ENCODE measurements around the gene CEACAM21. TPM values are rescaled to one million over a fixed set of nuclear protein-coding genes. Genes with fewer than 3 reads are reported as not detected.

CEACAM21 gene
- total RNA-seq, 1 experiment from 2014 or later: 0.25 TPM

- no peaks in the 10 kb centered on the region for H3K9me2 ChIP-seq (ENCODE audit: insufficient read depth)
- no peak overlapping the region for H3K4me2 ChIP-seq (ENCODE audit: low read length)
- no peak for TF ChIP-seq POLR2AphosphoS5 (IDR thresholded peaks at IDR 0.05; ENCODE audit: low read depth, low read length)
- TF ChIP-seq YY1 (IDR thresholded peaks at IDR 0.05; ENCODE audit: extremely low read depth, insufficient replicate concordance, low read depth, low read length): no peak
- TF ChIP-seq TCF7L2 (IDR thresholded peaks at IDR 0.05; ENCODE audit: borderline replicate concordance, extremely low read depth, insufficient read depth, insufficient read length): no peak
- TF ChIP-seq ZNF274 (IDR thresholded peaks at IDR 0.05; ENCODE audit: low read depth, low read length): no peak
- TF ChIP-seq EZH2 (IDR thresholded peaks at IDR 0.05): no peak
- TF ChIP-seq EZH2phosphoT487 (IDR thresholded peaks at IDR 0.05; ENCODE audit: borderline replicate concordance): no peak
- TF ChIP-seq SP1 (IDR thresholded peaks at IDR 0.05; ENCODE audit: low read depth): no peak
- no peak for TF ChIP-seq MAX (IDR thresholded peaks at IDR 0.05)
- TF ChIP-seq EGR1 (IDR thresholded peaks at IDR 0.05; ENCODE audit: low read depth): no peak
- H3K9me3 ChIP-seq (ENCODE audit: control insufficient read depth in 1 of 2, insufficient read depth in 1 of 2, low read depth in 1 of 2, low read length in 2 of 2): no peaks in the 10 kb centered on the region
- ChIA-PET CTCF (no interaction called here), RAD21 (ENCODE audit: low non-redundant PET in 1 of 2, low total read pairs in 2 of 2, uncharacterized antibody in 2 of 2, unreplicated experiment in 2 of 2) (no interaction called here), POLR2A (no interaction called here)
- ATAC-seq: no peak
- H3K36me3 ChIP-seq (ENCODE audit: control insufficient read depth in 1 of 2, insufficient read depth in 2 of 2, low read length in 2 of 2): no peaks in the 10 kb centered on the region
- no peak for DNase-seq (ENCODE audit: low read depth, low spot score)
- H3K4me1 ChIP-seq (ENCODE audit: control insufficient read depth in 1 of 2, insufficient read depth in 2 of 2, low read length in 2 of 2): no peaks in the 10 kb centered on the region
- H2AFZ ChIP-seq (ENCODE audit: low read depth, low read length, poor library complexity, severe bottlenecking): no peak overlapping the region
- peaks cover 94% of the 10 kb centered on the region for H3K27me3 ChIP-seq (ENCODE audit: insufficient read depth, low read length)
- intact Hi-C loops (cut with micrococcal nuclease): no loop called here
- BruUV-seq (replicated peaks): no TSS peak
- H4K20me1 ChIP-seq (ENCODE audit: insufficient read depth): no peaks in the 10 kb centered on the region
- H3K4me3 ChIP-seq (replicated peaks in 1 of 2; ENCODE audit: low read depth in 1 of 2, low read length in 2 of 2): no peak overlapping the region
- H3K79me2 ChIP-seq (ENCODE audit: insufficient read depth, low read length): no peaks in the 10 kb centered on the region
- no peak overlapping the region for H3K9ac ChIP-seq (ENCODE audit: low read length)
- no peak overlapping the region for H3K27ac ChIP-seq (ENCODE audit: low read depth, low read length)
Measured at GRCh38 chr19:41604831-41605230, 28.9 kb downstream of the CEACAM21 start.

GRCh38 chr19:41606215-41606837, 30.4 kb downstream of the CEACAM21 start:
- H3K27me3 ChIP-seq (ENCODE audit: insufficient read depth, low read length): peaks cover 97% of the 10 kb centered on the region
- H2AFZ ChIP-seq (ENCODE audit: low read depth, low read length, poor library complexity, severe bottlenecking): no peak overlapping the region
- no peak for TF ChIP-seq ZNF274 (IDR thresholded peaks at IDR 0.05; ENCODE audit: low read depth, low read length)
- no peak for TF ChIP-seq JUND (IDR thresholded peaks at IDR 0.05)
- TF ChIP-seq YY1 (IDR thresholded peaks at IDR 0.05; ENCODE audit: extremely low read depth, insufficient replicate concordance, low read depth, low read length): no peak
- no peak for TF ChIP-seq TCF7L2 (IDR thresholded peaks at IDR 0.05; ENCODE audit: borderline replicate concordance, extremely low read depth, insufficient read depth, insufficient read length)
- no peak for TF ChIP-seq ATF3 (IDR thresholded peaks at IDR 0.05)
- no peak for TF ChIP-seq SRF (IDR thresholded peaks at IDR 0.05; ENCODE audit: low read depth)
- no peak for TF ChIP-seq FOSL1 (IDR thresholded peaks at IDR 0.05; ENCODE audit: low read depth)
- no peak for TF ChIP-seq ZFX (IDR thresholded peaks at IDR 0.05)
- TF ChIP-seq CTCF (IDR thresholded peaks at IDR 0.05 in 2 of 3, conservative IDR thresholded peaks at IDR 0.05 in 1 of 3; ENCODE audit: borderline replicate concordance in 1 of 3, insufficient read depth in 1 of 3, low read depth in 2 of 3, low read length in 2 of 3): no peak
- no peak for TF ChIP-seq MAX (IDR thresholded peaks at IDR 0.05)
- TF ChIP-seq EGR1 (IDR thresholded peaks at IDR 0.05; ENCODE audit: low read depth): no peak
- no peak for TF ChIP-seq ELF1 (IDR thresholded peaks at IDR 0.05; ENCODE audit: borderline replicate concordance, low read depth)
- TF ChIP-seq EZH2 (IDR thresholded peaks at IDR 0.05): no peak
- no peak for TF ChIP-seq SIN3A (IDR thresholded peaks at IDR 0.05; ENCODE audit: low read depth)
- TF ChIP-seq EZH2phosphoT487 (IDR thresholded peaks at IDR 0.05; ENCODE audit: borderline replicate concordance): no peak
- no peak for TF ChIP-seq CEBPB (IDR thresholded peaks at IDR 0.05; ENCODE audit: low read depth)
- BruUV-seq (replicated peaks): no TSS peak
- no peak for DNase-seq (ENCODE audit: low read depth, low spot score)
- no peaks in the 10 kb centered on the region for H3K79me2 ChIP-seq (ENCODE audit: insufficient read depth, low read length)
- no peak overlapping the region for H3K9ac ChIP-seq (ENCODE audit: low read length)
- ChIA-PET POLR2A (no interaction called here), RAD21 (ENCODE audit: low non-redundant PET in 1 of 2, low total read pairs in 2 of 2, uncharacterized antibody in 2 of 2, unreplicated experiment in 2 of 2) (no interaction called here), CTCF (no interaction called here)
- H4K20me1 ChIP-seq (ENCODE audit: insufficient read depth): no peaks in the 10 kb centered on the region
- no peak overlapping the region for H3K4me3 ChIP-seq (replicated peaks in 1 of 2; ENCODE audit: low read depth in 1 of 2, low read length in 2 of 2)
- H3K4me2 ChIP-seq (ENCODE audit: low read length): no peak overlapping the region
- H3K9me3 ChIP-seq (ENCODE audit: control insufficient read depth in 1 of 2, insufficient read depth in 1 of 2, low read depth in 1 of 2, low read length in 2 of 2): no peaks in the 10 kb centered on the region
- intact Hi-C loops (cut with micrococcal nuclease): no loop called here
- no peaks in the 10 kb centered on the region for H3K4me1 ChIP-seq (ENCODE audit: control insufficient read depth in 1 of 2, insufficient read depth in 2 of 2, low read length in 2 of 2)
- no peak for ATAC-seq
- no peaks in the 10 kb centered on the region for H3K36me3 ChIP-seq (ENCODE audit: control insufficient read depth in 1 of 2, insufficient read depth in 2 of 2, low read length in 2 of 2)
- H3K27ac ChIP-seq (ENCODE audit: low read depth, low read length): no peak overlapping the region
- H3K9me2 ChIP-seq (ENCODE audit: insufficient read depth): no peaks in the 10 kb centered on the region
